T-helper 2 cell treated with Interferon-gamma antibody and Interleukin-4, amounts not matched to agents 100 ng/mL and 5 ng/mL, for 36 hours (primary cell): Measurements from ENCODE around the gene HTR5A. TPM values are rescaled to one million over a fixed set of nuclear protein-coding genes. Genes with fewer than 3 reads are reported as not detected.

ENCODE experiments used
- intact Hi-C: fragments of 100-400 bp; cut with micrococcal nuclease; formaldehyde crosslinking; loops from one replicate; pipeline ENCODE4 v1.15.1; 2023
- total RNA-seq: library from RNA; stranded (reverse); gene quantifications from 2 replicates; pipeline ENCODE4 v1.2.3, GENCODE V29; 2022

Gene HTR5A
- total RNA-seq, 1 donor from 2014 or later, result not detected

DNA sequence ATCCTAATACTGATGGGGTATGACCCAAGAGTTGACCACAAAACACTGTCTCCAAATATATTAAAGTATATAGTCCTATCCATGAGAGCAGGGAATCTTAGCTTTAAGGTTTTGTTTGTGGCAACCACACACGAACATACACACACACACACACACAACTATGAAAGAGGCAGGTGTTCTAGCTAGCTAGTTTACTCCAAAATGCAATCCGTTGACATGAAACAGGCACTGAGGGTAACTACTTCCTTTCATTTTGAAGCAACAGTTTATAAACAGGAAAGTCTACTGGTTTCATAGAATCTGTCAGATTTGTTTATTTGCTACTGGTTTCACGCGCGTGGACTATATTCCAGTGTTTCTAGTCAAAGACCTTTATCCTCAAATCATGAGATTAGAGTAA, 14.8 kb downstream of the HTR5A start:
- intact Hi-C loops, result loop anchor here (2.0 kb wide), 1 partner anchor 14 kb away; the partner anchor contains the start of gene HTR5A

DNA sequence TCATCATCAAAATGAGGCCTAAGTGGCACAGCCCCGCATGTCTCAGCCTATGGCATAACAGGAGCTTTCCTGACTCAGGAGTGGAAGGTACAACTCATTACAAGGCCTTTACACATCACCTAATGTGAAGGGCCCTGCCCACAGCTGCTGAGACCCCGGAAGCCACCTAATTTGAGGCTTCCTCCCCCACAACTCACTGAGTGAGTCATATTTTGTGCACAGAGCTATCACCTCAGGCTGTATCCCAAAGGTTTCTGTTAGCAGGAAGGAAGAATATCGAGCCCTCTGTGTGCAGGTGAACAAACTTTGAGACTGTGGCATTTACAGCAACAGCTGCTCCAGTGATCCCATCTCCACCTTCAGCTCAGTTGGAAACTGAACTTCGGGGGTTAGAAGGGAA, 20.6 kb downstream of the HTR5A start:
- intact Hi-C loops, result no loop called here

DNA sequence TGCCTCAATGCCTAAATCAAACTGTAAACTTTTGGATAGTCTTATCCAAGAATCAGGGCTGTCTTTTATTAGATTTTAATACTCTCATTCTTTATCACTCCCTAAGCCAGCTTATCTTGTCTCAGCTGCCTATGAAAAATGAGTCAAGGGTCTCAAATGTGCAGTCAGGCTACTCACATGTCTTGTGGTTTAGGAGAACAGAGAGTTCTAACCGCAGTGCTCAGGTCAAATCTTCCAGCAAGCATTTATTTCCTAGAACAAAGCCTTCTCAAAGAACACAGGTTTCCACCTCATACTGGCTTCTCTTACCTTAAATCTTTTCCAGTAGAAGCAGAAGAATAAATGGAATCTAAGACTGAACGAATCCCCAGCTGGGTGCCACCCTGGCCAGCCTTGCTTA, 23.5 kb downstream of the HTR5A start:
- intact Hi-C loops, result no loop called here

DNA sequence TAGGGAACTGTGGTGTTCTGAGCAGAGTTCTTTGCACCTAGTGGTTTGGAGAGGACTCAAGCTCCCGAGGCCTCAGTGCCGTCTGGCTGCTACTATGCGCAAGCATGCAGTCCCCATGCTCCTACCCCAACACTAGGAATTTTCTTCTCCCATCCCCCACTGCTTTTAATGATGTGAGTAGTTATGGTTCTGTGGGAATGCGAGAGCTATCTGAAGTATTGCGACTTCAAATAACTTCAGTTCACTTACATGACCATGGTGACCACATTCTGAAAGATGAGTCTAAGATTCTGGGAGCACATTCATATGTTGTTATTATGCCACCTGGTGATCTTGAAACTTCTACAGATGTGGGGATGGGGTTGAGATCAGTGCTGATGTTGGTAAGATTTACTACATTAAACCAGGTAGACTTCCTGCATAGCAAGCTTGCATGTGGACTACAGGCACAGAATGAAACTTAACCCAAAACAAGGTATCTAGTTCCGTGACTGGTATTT, 24.6 kb downstream of the HTR5A start:
- intact Hi-C loops, result no loop called here

DNA sequence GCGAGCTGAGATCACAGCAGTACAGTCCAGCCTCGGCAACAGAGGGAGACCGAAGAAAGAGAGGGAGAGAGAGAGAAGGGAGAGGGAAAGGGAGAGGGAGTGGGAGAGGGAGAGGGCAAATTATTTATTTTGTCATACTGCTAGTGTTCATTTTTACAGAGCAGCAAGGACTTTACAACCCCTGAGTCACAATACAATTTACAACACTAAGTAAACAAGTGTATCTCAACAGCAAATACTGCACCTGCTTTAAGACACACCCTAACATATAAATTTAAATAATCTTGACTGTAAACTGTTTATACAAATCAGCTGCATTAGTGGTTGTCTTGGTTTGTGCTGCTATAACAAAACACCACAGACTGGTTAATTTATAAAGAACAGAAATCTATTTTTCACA, 27.2 kb downstream of the HTR5A start:
- intact Hi-C loops, result no loop called here

DNA sequence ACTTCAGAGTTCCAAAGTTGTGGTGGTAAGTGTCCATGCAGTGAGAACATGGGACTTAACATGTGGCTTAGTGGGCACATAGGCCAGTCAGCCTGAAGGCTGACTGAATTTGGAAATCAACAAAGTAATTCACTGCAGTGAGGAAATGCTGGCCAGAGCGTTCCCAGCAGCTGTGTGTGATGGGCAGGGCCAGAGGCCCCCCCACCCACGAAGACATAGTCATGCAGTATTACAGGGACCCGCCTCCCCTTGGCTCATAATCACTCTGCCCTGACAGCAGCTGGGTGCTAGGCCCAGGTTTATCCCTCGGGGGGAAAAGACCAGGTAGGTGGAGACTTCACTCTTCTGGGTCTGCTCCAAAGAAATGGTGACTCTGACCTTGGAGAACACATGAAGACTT, 33.7 kb downstream of the HTR5A start:
- intact Hi-C loops, result no loop called here

DNA sequence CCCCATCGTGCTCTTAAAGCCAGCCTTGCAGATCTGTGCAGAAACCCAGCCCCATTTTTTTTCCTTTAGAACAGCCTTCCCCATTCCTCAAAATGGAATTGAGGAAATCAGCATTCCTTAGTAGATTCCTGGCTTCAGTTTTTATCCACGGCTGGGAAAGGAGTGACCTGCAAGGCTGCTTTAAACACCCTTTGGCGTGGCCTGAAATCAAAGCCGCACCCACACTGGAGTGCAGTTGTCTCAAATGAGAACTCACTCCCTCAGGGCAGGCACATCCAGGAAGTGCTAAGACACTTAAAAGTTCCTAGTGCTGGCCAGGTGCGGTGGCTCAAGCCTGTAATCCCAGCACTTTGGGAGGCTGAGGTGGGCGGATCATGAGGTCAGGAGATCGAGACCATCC, 34.8 kb downstream of the HTR5A start:
- intact Hi-C loops, result no loop called here

DNA sequence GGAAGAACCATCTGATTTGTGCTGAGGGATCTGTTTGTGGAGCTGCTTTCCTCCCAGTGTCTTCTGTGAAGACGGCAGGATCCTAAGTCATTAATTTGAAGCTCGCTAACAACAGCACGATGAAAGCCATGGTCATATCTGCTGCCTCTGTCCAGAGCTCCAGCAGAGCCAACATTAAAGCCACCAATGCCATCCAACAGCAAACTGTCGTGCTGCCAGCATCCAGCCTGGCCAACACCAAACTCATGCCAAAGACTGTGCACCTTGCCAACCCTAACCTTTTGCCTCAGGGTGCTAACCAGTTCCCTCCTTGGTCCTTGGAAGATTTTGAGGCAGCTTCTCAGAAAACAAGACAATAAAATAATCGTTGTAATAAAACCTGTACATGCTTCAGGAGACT, 36.2 kb downstream of the HTR5A start:
- intact Hi-C loops, result no loop called here

DNA sequence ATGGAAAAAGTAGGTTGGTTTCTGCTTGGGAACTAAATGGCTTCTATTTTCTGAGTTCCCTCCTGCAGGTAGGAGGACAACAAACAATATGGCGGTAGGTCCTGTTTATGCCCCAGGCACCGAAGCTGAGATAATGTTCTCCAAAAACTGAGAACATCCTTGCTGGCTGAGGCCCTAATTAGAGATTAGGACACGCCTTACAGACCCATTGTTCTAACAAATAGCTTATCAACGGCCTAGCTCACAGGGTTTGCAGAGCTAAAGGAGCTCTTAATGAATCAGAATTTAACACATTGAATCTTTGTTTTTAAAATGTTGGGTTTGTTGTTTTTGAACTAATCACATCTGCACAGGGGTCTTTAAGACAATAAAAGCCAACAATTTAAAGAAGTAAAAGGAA, 37.0 kb downstream of the HTR5A start:
- intact Hi-C loops, result no loop called here

DNA sequence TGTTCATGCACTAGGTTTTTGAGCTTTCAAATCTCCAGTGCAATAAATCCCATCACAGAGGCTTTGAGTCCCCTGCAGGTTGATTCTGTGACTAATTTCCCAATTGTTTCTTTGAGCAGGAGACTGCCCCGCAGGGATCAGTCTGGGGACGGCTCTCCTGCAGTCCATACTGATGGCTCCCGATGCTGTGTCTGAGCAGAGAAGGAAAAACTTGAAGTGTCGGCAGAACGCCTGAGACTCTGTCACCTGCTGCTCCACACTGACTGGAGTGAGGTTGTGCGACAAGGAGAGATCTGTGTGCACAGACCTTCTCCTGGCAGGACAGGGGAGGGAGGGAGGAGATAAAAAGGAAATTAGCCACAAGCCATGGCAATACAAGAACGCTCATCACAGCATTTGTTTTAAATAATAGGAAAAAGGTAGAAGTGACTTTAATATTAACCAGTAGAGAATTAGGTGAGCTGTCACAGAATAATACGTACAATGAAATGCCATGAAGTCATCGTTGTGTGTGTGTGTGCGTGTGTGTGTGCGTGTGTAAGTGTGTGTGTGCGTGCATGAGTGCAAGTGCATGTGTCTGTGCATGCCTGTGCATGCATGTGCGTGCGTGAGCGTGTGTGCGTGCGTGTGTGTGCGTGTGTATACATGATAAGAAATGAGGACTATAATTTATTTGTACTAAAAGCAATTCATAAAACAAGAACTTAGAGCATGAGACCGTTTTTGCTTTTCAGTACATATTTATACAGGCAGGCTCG, 38.2 kb downstream of the HTR5A start:
- intact Hi-C loops, result no loop called here

DNA sequence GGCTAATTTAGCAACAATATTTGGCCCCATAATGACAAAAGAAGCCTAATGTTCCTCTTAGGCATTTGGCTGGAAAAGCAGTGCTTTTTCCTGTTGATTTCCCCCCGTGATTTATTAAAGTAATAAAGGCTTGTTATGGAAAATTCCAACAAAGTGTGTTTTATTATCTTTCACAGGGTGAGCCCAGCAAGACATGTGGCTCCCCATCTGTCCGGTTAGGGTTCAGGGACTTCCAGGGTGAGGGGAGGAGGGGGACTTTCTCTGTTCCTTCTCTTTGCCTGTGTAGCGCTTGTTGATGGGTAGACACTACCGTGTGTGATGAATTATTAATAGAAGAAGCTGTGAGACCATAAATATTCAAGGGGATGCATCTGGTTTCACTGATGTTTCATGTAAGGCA, 39.0 kb downstream of the HTR5A start:
- intact Hi-C loops, result no loop called here

DNA sequence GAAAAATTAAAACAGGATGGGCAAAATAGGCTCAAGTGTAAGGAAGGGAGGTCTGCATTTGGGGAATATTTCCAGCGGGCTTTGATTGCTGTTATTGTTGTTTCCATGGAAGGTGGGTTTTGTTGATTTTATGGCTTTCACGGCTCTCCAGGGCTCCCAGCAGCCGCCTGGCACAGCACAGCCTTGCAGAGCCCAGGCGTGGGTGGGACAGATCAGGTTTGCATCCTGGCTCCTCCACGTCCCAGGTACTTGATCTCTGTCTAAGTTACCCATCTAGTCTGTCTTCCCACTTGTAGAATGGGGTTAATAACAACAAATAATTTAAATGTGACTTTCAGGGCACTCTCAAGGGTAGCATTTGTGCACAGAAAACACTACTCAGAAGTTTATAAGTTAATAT, 45.2 kb downstream of the HTR5A start:
- intact Hi-C loops, result no loop called here

DNA sequence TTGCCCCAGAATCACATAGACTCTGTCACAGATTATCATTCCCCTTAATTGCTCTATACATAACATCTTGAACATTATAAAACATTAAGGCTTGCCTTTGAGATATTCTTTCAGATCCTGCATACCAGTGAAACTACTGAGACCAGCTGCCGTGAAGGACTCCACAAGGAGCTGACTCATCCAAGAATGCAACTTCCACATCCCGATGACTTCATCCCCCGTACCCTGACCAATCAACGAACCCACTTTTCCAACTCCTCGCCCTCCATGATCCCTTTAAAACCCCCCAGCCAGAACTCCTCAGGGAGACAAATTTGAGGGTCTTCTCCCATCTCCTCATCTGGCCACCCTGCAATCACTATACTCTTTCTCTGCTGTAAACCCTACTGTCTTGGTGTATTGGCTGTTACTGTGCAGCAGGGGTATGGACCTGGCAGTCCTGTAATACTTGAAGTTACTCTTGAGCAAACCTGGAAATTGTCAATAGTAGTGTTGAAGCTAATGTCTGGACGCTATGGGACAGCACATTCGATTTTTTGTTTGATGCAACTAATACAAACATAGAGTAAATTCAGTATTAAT, 49.8 kb downstream of the HTR5A start:
- intact Hi-C loops, result no loop called here

DNA sequence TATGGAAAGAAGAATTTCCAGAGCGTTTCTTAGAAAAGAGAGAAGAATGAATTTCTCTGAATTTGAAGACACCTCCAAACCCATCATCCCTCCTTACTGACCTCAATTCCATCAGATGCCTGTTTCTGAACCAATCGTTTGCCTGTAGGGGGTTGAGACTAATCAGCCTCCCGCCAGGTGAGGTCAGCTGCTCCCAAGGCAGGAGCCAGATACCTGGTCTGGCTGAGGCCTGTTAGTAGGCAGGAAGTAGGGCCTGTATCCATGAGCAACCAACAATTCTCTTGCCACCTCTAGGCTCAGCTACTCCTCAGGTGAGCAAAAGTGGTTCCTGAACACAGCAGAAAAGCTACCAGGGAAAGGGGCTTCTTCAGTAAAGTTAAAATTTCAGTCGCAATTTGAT, 50.3 kb downstream of the HTR5A start:
- intact Hi-C loops, result no loop called here

DNA sequence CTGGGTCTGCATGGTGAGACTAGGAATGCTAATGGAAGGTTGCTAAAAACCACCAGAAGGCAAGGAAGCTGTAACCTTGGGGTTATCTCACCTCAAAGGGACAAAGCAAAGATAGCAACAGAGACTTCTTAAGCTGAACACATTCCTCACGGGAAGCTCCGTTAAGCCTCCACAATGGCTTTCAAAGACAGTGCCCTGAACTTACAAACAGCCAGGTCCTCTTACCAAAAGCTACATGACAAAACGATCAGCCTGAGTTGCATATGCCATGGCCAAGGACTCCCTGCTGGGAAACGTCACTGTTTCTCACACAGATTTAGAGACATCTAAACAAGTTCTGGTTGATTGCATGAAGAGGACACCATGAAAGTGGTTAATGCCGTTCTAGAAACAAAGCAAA, 52.7 kb downstream of the HTR5A start:
- intact Hi-C loops, result no loop called here

DNA sequence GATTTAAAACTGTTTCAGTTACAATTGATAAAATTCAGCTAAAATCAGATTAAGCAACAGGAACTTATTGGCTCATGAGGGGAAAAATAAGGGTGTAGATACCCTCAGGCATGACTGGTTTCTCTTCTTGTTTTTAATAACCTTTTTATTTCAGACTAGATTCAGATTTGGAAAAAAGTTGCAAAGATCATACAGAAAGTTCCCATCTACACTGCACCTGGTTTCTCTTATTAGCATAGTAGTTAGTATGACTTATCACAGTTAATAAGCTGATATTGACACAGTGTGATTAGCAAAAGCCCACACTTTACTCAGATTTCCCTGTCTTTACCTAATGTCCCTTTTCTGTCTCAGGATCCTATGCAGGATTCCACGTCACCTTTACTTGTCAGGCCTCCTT, 53.3 kb downstream of the HTR5A start:
- intact Hi-C loops, result no loop called here

DNA sequence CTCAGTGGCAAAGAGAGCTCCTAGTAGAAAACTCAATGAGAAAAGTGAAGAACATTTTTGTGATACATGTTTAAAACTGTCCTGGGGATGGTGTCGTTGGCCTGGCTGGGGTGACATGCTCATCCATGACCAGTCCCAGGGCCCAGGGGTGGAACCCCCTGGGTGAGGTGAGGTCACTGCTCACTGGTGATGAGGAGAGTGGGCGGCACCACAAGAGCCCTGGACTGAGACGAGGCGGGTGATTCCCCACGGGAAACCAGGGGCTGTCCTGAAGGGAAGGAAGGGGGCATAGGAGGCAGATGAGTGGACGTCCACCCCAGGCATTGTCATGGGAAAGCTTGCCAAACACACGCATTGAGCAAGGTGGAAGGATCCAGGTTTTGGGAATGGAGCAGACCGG, 54.6 kb downstream of the HTR5A start:
- intact Hi-C loops, result no loop called here

DNA sequence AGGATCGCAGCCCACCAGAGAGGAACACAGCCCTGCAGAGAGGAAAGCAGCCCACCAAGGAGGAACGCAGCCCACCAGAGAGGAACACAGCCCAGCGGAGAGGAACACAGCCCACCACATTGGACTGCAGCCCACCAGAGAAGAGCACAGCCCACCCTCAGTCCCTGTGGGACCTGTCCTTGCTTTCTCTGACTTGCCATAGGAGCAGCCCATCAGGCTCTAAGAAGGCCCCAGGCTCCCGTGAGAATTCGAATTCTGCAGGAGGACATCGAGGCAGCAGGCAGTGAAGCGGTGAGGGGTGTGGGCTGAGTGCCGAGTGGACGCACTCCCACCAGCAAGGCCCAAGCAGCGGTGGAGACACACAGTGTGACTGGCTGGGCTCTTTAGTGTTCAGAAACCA, 59.1 kb downstream of the HTR5A start:
- intact Hi-C loops, result no loop called here

DNA sequence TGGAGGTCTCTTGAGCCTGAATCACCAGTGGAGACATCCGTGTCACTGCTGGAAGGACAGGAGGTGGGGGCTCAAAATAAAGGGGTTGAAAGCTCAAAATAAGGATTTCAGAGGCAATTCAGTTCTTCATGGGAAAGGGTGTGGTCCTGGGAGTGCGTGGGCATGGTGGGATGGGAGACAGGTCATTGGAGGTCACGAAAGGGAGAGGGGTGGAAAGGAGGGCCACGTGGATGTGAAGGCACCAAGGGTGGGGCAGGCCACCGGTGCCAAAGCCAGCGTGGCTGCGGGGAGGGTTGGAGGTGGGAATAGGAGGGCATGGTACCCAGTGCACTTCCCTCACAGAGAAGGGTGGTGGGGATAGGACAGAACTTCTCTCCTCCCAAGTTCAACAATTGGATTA, 59.7 kb downstream of the HTR5A start:
- intact Hi-C loops, result no loop called here

DNA sequence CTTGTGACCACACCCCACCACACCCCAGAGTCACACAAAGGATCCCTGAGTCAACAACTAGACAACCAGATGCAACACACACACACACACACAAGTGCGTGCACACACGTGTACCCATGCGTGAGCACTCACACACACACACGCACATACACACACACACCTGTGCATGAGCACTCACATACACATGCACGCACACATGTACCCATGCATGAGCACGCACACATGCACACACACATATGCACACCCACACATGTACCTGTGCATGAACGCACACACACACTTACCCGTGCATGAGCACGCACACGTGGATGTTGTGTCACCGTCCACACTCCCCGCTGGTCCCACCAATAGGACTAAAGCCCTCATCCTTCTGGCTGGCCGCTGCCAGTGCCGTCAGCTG, 60.4 kb downstream of the HTR5A start:
- intact Hi-C loops, result no loop called here

DNA sequence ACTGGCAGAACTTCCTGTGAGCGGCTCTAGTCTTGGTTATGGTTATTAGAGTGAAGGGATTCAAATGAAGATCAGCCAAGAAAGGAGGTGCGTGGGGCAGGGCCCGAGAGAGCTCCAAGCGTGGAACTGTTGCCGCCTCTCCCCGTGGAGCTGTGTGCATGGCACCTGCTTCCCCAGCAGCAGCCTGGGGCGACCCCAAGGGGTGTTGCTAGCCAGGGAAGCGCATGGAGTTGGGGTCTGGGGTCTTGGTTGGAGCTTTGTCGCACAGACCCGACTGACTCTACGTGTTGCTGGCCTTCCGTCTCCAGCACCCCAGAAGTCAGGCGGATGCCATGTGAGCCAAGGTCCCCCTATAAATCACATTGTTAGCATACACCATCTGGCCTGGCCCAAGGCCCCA, 61.0 kb downstream of the HTR5A start:
- intact Hi-C loops, result no loop called here

DNA sequence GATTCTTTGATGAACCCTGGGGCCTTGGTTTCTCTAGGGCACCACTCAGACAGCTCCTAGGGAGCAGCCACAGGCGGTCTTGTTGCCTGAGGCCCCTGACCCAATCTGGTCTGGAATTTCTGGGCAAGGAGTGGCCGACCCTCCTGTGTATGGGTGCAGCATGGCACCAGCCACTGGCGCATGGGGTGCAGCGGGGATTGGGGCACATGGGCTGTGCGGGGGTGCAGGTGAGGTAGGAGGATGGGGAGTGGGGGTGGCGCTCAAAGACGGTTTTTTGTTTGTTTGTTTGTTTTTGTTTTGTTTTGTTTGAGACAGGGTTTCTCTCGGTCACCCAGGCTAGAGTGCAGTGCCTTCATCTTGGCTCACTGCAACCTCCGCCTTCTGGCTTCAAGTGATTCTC, 62.3 kb downstream of the HTR5A start:
- intact Hi-C loops, result no loop called here

DNA sequence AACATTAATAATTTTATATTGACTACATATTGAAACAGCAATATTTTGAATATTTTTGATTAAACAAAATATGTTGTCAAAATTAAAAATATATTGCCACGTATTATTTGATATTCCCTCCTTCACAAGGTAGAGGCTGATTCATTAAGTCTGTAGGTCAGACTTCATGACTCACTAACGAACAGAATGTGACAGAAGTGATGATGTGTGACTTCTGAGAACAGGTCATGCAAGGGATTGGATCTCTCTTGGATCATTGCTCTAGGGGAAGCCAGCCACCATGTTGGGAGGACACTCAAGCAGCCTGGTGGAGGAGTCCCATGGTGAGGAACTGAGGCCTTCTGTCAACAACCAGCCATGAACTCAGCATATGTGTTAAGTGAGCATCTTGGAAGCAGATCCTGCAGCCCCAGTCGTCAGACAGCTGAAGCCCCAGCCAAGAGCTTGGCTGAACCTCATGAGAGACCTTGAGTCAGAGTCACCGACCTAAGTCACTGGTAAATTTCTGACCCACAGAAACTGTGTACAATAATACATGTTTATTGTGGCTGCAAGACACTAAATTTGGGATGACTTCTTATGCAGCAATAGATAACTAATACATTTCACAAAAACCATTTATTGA, 66.6 kb downstream of the HTR5A start:
- intact Hi-C loops, result no loop called here
